ENCODE results near the gene PLEKHH1.

The PLEKHH1 gene

GRCh38 chr14:67510121-67510520 lies 23.0 kb upstream of the PLEKHH1 start:
- no peak for TF ChIP-seq CTCF (IDR thresholded peaks at IDR 0.05)
- no peak overlapping the region for H3K27ac ChIP-seq

- no peak for TF ChIP-seq ZFX (IDR thresholded peaks at IDR 0.05; ENCODE audit: borderline replicate concordance)
- no peak for TF ChIP-seq CTCF (IDR thresholded peaks at IDR 0.05)
- H3K27ac ChIP-seq = no peak overlapping the region
Measured at GRCh38 chr14:67510836-67511235, 22.3 kb upstream of the PLEKHH1 start.

DNA sequence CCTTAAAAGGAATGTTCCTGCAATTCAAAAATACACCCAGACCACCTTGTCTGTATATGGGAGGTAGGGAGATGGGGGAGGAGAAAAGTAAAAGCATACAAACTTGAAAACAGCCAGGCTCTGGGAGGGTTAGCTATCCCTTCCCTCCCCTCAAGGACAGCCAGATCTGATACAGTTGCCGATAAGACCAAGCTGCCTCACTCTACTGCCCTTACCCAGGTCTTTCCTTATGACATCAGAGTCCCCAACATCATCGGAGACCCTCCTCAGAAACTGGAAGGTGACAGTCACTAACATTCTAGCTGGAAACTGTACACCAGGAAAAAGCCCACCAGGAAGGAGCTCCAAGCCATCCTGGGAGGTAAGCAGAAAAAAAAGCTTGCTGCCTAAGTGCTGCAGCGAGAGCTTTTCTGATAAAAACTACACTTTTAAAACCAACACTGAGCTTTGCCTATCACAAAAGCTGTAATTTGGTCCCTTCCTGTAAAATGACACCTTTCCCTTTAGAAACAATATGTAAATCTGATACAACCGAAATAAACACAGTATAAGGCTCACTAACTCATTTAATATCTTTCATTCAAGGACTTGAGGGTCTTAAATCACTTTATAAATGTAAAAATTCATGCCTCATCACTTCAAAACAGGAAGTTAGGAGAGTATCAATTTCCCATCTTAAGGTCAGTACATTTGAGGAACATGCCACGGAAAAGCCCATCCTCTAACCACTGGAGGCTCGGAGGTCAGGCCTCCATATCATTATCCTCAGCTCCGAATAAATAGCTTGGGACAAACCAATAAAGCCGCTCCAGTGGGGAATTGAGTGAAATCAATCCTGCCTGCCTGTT lies 20.4 kb upstream of the PLEKHH1 start:
- TF ChIP-seq CTCF (IDR thresholded peaks at IDR 0.05) (no peak), ZFX (IDR thresholded peaks at IDR 0.05; ENCODE audit: borderline replicate concordance) (no peak)
- H3K27ac ChIP-seq = no peak overlapping the region

DNA sequence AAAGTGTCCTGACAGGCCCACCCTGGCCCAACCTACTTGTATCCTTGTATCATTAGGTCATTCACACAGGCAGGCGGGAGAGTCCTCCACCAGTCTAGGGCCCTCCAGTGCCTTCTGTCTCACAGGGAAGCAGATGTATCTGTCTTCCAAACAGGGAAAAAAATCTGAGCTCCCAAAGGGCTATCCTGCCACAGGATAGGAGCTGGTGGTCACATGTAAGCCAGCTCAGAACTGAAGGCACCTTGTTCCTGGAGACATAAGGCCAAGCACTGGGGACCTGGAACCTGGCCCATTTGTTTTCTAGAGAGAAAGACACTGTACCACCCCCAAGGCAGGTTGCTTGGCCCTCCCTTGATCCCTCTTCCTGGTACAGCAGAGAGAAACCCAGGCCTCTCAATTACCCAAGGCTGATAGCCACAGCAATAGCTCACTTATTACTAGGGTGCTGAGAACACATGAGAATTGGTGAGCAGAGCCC lies 19.4 kb upstream of the PLEKHH1 start:
- no peak overlapping the region for H3K27ac ChIP-seq
- no peak for TF ChIP-seq ZFX (IDR thresholded peaks at IDR 0.05; ENCODE audit: borderline replicate concordance)
- no peak for TF ChIP-seq CTCF (IDR thresholded peaks at IDR 0.05)

- no peak overlapping the region for H3K27ac ChIP-seq
- TF ChIP-seq ZFX (IDR thresholded peaks at IDR 0.05; ENCODE audit: borderline replicate concordance) = no peak
- TF ChIP-seq CTCF (IDR thresholded peaks at IDR 0.05) = no peak
Measured at GRCh38 chr14:67514203-67514607, 18.9 kb upstream of the PLEKHH1 start.

DNA sequence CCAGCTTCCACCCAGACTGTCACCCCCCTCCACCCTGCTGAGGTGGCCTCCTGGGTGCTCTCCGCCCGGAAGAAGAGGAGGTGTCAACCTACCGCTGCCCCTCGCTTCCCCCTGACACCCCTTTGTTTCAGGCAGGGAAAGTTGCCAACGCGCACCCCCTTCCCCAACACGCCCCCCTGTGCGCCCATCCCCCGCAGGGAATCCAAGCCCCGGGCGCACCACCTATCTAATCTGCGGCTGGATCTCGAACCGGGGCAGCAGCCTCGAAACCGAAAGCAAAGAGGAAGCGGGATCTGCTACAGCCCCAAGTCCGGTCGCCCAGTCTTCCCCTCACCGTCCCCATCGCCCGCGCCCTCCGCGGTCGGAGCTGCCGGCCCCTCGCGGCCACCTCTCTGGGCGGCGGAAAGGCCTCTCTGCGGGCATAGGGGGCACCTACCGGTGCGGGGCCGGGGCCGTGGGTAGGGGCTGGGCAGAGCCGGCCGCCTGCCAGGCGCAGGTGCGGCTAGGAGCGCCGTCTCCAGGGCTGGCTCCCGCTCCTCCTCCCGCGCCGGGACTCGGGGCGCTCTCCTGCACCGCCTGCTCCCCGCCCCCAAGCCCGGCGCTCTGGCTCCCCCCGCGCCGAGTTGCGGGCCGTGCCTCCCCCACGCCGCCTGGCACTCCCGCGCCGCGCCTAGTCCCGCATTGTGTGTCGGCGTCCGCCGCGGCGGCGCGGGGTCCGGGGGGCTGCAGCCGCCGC lies 18.3 kb upstream of the PLEKHH1 start:
- no peak; the same call in 1 of the 2 replicates for TF ChIP-seq CTCF (IDR thresholded peaks at IDR 0.05)
- no peak for TF ChIP-seq ZFX (IDR thresholded peaks at IDR 0.05; ENCODE audit: borderline replicate concordance)
- H3K27ac ChIP-seq = no peak overlapping the region
